TTC549 (cell line): Measurements from ENCODE around the gene PIGL.

Experiments
- FAIRE-seq: peaks from 2 replicates; lab custom pipeline; 2012; peaks lifted over from hg19 to GRCh38; lab: Jason Lieb, UNC

The PIGL gene

GRCh38 chr17:16313139-16314090 is 96.4 kb downstream of the PIGL start:
- FAIRE-seq = no peak

GRCh38 chr17:16314189-16314588 is 97.2 kb downstream of the PIGL start:
- no peak for FAIRE-seq

GRCh38 chr17:16314859-16315258 is 97.8 kb downstream of the PIGL start:
- FAIRE-seq = no peak

GRCh38 chr17:16319969-16320368 is 103.0 kb downstream of the PIGL start:
- no peak for FAIRE-seq

GRCh38 chr17:16322636-16323035 is 105.6 kb downstream of the PIGL start:
- no peak for FAIRE-seq

- no peak for FAIRE-seq
Observed at GRCh38 chr17:16325964-16326363, 109.0 kb downstream of the PIGL start.

- no peak for FAIRE-seq
Observed at GRCh38 chr17:16327018-16327417, 110.0 kb downstream of the PIGL start.

- no peak for FAIRE-seq
Observed at GRCh38 chr17:16328997-16329396, 112.0 kb downstream of the PIGL start.

GRCh38 chr17:16329519-16330271 is 112.7 kb downstream of the PIGL start:
- no peak for FAIRE-seq

- FAIRE-seq = no peak
Observed at GRCh38 chr17:16338391-16338790, 121.4 kb downstream of the PIGL start.

- FAIRE-seq = no peak
Observed at GRCh38 chr17:16339402-16339801, 122.4 kb downstream of the PIGL start.

GRCh38 chr17:16339959-16340358 is 122.9 kb downstream of the PIGL start:
- no peak for FAIRE-seq

GRCh38 chr17:16342979-16343378 is 126.0 kb downstream of the PIGL start:
- no peak for FAIRE-seq

GRCh38 chr17:16343569-16343968 is 126.6 kb downstream of the PIGL start:
- FAIRE-seq = no peak

- no peak for FAIRE-seq
Observed at GRCh38 chr17:16345565-16345964, 128.6 kb downstream of the PIGL start.

- no peak for FAIRE-seq
Observed at GRCh38 chr17:16346721-16347271, 129.8 kb downstream of the PIGL start.

- FAIRE-seq = no peak
Observed at GRCh38 chr17:16348586-16348985, 131.6 kb downstream of the PIGL start.

- no peak for FAIRE-seq
Observed at GRCh38 chr17:16349431-16349830, 132.4 kb downstream of the PIGL start.

- no peak for FAIRE-seq
Observed at GRCh38 chr17:16351831-16352230, 134.8 kb downstream of the PIGL start.

- no peak for FAIRE-seq
Observed at GRCh38 chr17:16352303-16352666, 135.3 kb downstream of the PIGL start.

- no peak for FAIRE-seq
Observed at GRCh38 chr17:16352667-16353316, 135.8 kb downstream of the PIGL start.

GRCh38 chr17:16353317-16354174 is 136.5 kb downstream of the PIGL start, which contains the start of gene CENPV:
Gene CENPV (minus strand): TSS chr17:16353469. CDS start chr17:16353436, 33 bp downstream.
- FAIRE-seq = no peak
